OCI-LY7 (cell line): ENCODE measurements around the gene TCERG1.

Source experiments
- EZH2phosphoT487 ChIP-seq: fragments of 200-600 bp; sonication (generic); IDR thresholded peaks from 2 replicates; pipeline ENCODE4 v1.6.1; 2018; ENCODE audit warnings: low read depth, borderline replicate concordance, mild to moderate bottlenecking, mixed run types, antibody characterized with exemption, low read length, moderate library complexity, mixed read lengths
- TF ChIP-seq, protein P1 (sequence below): fragments of 200-600 bp; sonication (generic); conservative IDR thresholded peaks from 2 replicates; pipeline ENCODE4 v1.5.1; 2014; ENCODE audit warnings: mild to moderate bottlenecking, antibody characterized with exemption, low read length, moderate library complexity, mixed read lengths

- TF ChIP-seq, protein P1, sequence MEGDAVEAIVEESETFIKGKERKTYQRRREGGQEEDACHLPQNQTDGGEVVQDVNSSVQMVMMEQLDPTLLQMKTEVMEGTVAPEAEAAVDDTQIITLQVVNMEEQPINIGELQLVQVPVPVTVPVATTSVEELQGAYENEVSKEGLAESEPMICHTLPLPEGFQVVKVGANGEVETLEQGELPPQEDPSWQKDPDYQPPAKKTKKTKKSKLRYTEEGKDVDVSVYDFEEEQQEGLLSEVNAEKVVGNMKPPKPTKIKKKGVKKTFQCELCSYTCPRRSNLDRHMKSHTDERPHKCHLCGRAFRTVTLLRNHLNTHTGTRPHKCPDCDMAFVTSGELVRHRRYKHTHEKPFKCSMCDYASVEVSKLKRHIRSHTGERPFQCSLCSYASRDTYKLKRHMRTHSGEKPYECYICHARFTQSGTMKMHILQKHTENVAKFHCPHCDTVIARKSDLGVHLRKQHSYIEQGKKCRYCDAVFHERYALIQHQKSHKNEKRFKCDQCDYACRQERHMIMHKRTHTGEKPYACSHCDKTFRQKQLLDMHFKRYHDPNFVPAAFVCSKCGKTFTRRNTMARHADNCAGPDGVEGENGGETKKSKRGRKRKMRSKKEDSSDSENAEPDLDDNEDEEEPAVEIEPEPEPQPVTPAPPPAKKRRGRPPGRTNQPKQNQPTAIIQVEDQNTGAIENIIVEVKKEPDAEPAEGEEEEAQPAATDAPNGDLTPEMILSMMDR: no peak
- TF ChIP-seq EZH2phosphoT487: no peak
Measured at GRCh38 chr5:146484714-146485391, 37.7 kb downstream of the TCERG1 start.
